HL-60 (cell line): ENCODE measurements around the gene CASP4.

Source experiments
- DNase-seq, 2 experiments: peaks; one replicate each; pipeline ENCODE4 v3.0.0-alpha.2; 2010 to 2020; ENCODE audit warnings: low read depth in 1 of 2, low spot score in 1 of 2
- H3K27ac ChIP-seq: fragments of 250-450 bp; sonication (Bioruptor Pico); replicated peaks from 2 replicates; pipeline ENCODE4 v1.5.1; 2020; ENCODE audit warnings: mild to moderate bottlenecking, moderate library complexity
- H3K27me3 ChIP-seq: fragments of 250-450 bp; sonication (Bioruptor Pico); 2 replicates; pipeline ENCODE4 v1.5.1; 2021; ENCODE audit warnings: mild to moderate bottlenecking, moderate library complexity; ENCODE audit not compliant: insufficient read depth, poor library complexity, severe bottlenecking
- H3K4me3 ChIP-seq: replicated peaks from 2 replicates; pipeline ENCODE4 v1.5.1; 2011; ENCODE audit warnings: mild to moderate bottlenecking, control low read depth, low read length; ENCODE audit not compliant: insufficient read depth
- CTCF ChIP-seq: IDR thresholded peaks from one replicate; pipeline ENCODE4 v1.5.1; 2011; ENCODE audit warnings: low read length, control low read depth, inconsistent platforms; ENCODE audit not compliant: insufficient read depth
- GABPA ChIP-seq: IDR thresholded peaks from 2 replicates; pipeline ENCODE4 v1.6.1; 2012; ENCODE audit warnings: low read depth
- POLR2AphosphoS5 ChIP-seq: IDR thresholded peaks from 2 replicates; pipeline ENCODE4 v1.6.1; 2012; ENCODE audit warnings: low read depth
- REST ChIP-seq: IDR thresholded peaks from 2 replicates; pipeline ENCODE4 v1.6.1; 2012; ENCODE audit warnings: low read depth; ENCODE audit not compliant: insufficient replicate concordance
- SPI1 ChIP-seq: IDR thresholded peaks from 2 replicates; pipeline ENCODE4 v1.6.1; 2012; ENCODE audit warnings: low read depth, mild to moderate bottlenecking, borderline replicate concordance

CASP4 gene

DNA sequence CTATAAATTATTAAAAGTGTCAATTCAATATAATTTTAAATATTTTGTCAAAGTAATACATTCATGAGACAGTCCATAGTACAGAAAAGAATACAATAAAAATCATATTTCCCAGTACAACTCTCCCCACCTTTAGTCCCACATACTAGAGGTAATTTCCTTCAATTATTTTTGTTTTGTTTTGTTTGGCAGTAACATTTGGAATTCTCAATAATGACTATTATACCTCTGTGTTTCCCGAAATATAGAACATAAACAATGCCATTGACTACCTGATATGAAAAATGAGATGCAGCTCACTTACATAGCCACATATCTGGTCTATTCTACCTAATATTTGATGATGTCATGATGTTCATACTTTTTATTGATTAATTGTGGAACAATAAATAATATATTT, 24.4 kb upstream of the CASP4 start:
- H3K27me3 ChIP-seq = no peaks in the 10 kb centered on the region
- H3K4me3 ChIP-seq = no peak overlapping the region
- no peak overlapping the region for H3K27ac ChIP-seq
- no peak for DNase-seq
- TF ChIP-seq POLR2AphosphoS5 = no peak
- TF ChIP-seq GABPA = no peak
- no peak for TF ChIP-seq CTCF

DNA sequence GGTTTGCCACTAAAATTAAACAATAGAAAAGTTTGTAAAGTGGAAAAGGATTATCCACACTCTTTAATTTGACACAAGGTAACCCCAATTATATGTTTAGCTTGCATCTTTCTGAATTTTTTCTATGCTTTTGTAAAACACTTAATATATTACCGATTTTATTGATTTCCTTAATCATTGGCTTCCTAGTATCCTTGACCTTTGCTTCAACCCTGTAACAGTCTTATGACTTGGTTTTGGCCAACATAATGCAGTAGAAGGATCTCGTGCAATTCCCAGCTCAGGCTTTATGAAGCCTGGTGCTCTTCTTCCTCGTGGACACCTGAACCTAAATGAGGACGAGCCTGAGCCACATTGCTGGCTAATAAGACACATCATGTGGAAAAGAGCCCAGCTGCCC, 23.6 kb upstream of the CASP4 start:
- H3K4me3 ChIP-seq = no peak overlapping the region
- TF ChIP-seq CTCF (no peak), GABPA (no peak), REST (no peak), POLR2AphosphoS5 (no peak), SPI1 (no peak)

GRCh38 chr11:104984808-104985207, 16.4 kb upstream of the CASP4 start:
- TF ChIP-seq SPI1 (no peak), POLR2AphosphoS5 (no peak), GABPA (no peak), CTCF (no peak), REST (no peak)
- H3K4me3 ChIP-seq = no peak overlapping the region
- no peak overlapping the region for H3K27ac ChIP-seq
- DNase-seq = no peak
- no peaks in the 10 kb centered on the region for H3K27me3 ChIP-seq

More for the DNA sequence above, 23.6 kb upstream of the CASP4 start:
- DNase-seq = no peak
- no peaks in the 10 kb centered on the region for H3K27me3 ChIP-seq
- H3K27ac ChIP-seq = no peak overlapping the region

- TF ChIP-seq SPI1 (no peak), REST (no peak), POLR2AphosphoS5 (no peak), GABPA (no peak), CTCF (no peak)
- no peak overlapping the region for H3K27ac ChIP-seq
- no peak overlapping the region for H3K4me3 ChIP-seq
- DNase-seq = no peak
- H3K27me3 ChIP-seq = no peaks in the 10 kb centered on the region
These were observed 11.5 kb upstream of the CASP4 start for GRCh38 chr11:104979839-104980238.
